Esophagus squamous epithelium (tissue), 5 donors: ENCODE data around the gene DTX3. TPM values are rescaled to one million over a fixed set of nuclear protein-coding genes. Genes with fewer than 3 reads are reported as not detected.

Source experiments
- DNase-seq: peaks from one replicate; lab custom pipeline; 2025; lab: John Stamatoyannopoulos, UW
- H3K27ac ChIP-seq, 4 donors: fragments of 200-600 bp; sonication (generic); one replicate each; pipeline ENCODE4 v1.5.1; 2016 to 2019; ENCODE audit warnings: mild to moderate bottlenecking in 1 of 4
- H3K27me3 ChIP-seq, 4 donors: fragments of 200-600 bp; sonication (generic); 1 replicate in 3 of 4; 2 replicates in 1 of 4; pipeline versions ENCODE4 v1.5.1 to v1.6.0; 2017 to 2021; ENCODE audit warnings: antibody characterized with exemption in 1 of 4
- H3K36me3 ChIP-seq, 3 donors: fragments of 200-600 bp; sonication (generic); one replicate each; pipeline ENCODE4 v1.5.1; 2016 to 2019
- H3K4me1 ChIP-seq, 3 donors: fragments of 200-600 bp; sonication (generic); one replicate each; pipeline ENCODE4 v1.5.1; 2017 to 2019
- H3K4me3 ChIP-seq, 4 donors: fragments of 200-600 bp; sonication (generic); 1 replicate in 3 of 4; 2 replicates in 1 of 4; pipeline ENCODE4 v1.5.1; 2016 to 2019; ENCODE audit warnings: mild to moderate bottlenecking in 2 of 4, moderate library complexity in 1 of 4
- H3K9me3 ChIP-seq, 3 donors: fragments of 200-600 bp; sonication (generic); one replicate each; pipeline ENCODE4 v1.5.1; 2016 to 2019
- POLR2A ChIP-seq, 4 donors: fragments of 450-650 bp; IDR thresholded peaks; one replicate each; pipeline ENCODE4 v1.6.1; 2017; ENCODE audit warnings: antibody characterized with exemption in 4 of 4, mild to moderate bottlenecking in 4 of 4, moderate library complexity in 3 of 4
- whole genome bisulfite sequencing, 2 donors: methylation state at CpG; one replicate each; pipeline ENCODE4 v1.1.5; 2018; 5-methylcytosine and 5-hydroxymethylcytosine counted together
- intact Hi-C: fragments of 100-400 bp; cut with DNase I; formaldehyde crosslinking; loops from one replicate; pipeline ENCODE4 v1.15.0; 2022
- total RNA-seq, 4 donors: library from RNA; depleted of rRNA; stranded (reverse); fragments of >200 nt; gene quantifications; one replicate each; pipeline ENCODE4 v1.1.0, GENCODE V29; 2016
- TF ChIP-seq, protein P1 (sequence below), 6 experiments: fragments of 450-650 bp in 4 of 6; fragments of 200-600 bp in 2 of 6; sonication (generic) in 2 of 6; IDR thresholded peaks; one replicate each; pipeline ENCODE4 v1.5.1; 2016 to 2019; ENCODE audit warnings: antibody characterized with exemption in 6 of 6, mild to moderate bottlenecking in 4 of 6, moderate library complexity in 4 of 6
- donor health status: DM: yes; HTN: yes; CAD: no.

Gene DTX3
- total RNA-seq, 4 donors from 2014 or later = 1.6 to 16.6 (median 5.6) TPM

DNA sequence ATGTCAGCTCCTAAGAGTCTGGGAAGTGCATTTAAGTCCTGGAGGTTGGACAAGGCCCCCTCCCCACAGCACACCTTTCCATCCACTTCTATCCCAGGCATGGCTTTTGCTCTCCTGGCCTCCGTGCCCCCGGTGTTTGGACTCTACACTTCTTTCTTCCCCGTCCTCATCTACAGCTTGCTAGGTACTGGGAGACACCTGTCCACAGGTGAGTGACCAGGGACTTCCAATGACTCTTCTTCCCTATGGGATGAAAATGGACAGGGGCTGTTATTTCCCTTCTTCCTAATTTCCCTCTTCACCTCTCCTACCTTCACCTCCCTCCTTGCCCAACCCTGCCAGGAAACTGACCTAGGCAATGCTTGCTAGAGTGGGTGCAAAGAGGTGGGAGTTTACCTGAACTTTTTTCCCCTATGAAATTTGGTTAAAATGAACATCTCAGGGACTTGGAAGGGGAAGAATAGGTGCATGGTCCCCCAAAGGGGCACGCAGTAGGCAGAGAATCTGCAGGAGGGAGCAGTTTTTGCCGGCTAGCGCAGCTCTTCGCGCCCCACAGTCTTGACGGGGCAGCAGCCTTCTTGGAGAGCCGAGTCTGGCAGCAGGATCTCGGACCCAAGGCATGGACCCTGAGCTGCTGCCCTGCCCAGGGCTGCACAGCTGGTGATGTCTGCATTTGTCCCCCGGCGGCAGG lies 15.8 kb downstream of the DTX3 start:
- Histone ChIP-seq H3K4me3 (peak overlapping the region in 2 of 4 donors; percentile 46 to 66), H3K9me3 (no peaks in the 10 kb centered on the region), H3K36me3 (peaks cover 0 to 8% (median 0%) of the 10 kb centered on the region in 3 donors), H3K27me3 (peaks cover 16 to 94% (median 23%) of the 10 kb centered on the region in 4 donors), H3K27ac (no peak overlapping the region), H3K4me1 (peaks cover 11 to 45% (median 22%) of the 10 kb centered on the region in 3 donors)
- no peak for TF ChIP-seq POLR2A (IDR thresholded peaks at IDR 0.05)
- TF ChIP-seq, protein P1, sequence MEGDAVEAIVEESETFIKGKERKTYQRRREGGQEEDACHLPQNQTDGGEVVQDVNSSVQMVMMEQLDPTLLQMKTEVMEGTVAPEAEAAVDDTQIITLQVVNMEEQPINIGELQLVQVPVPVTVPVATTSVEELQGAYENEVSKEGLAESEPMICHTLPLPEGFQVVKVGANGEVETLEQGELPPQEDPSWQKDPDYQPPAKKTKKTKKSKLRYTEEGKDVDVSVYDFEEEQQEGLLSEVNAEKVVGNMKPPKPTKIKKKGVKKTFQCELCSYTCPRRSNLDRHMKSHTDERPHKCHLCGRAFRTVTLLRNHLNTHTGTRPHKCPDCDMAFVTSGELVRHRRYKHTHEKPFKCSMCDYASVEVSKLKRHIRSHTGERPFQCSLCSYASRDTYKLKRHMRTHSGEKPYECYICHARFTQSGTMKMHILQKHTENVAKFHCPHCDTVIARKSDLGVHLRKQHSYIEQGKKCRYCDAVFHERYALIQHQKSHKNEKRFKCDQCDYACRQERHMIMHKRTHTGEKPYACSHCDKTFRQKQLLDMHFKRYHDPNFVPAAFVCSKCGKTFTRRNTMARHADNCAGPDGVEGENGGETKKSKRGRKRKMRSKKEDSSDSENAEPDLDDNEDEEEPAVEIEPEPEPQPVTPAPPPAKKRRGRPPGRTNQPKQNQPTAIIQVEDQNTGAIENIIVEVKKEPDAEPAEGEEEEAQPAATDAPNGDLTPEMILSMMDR (IDR thresholded peaks at IDR 0.05) = no peak
- DNase-seq = no peak
- intact Hi-C loops = loop anchor here (5.0 kb wide), 1 partner anchor 38 kb away; no protein-coding TSS in a partner anchor
- 17 to 55% methylated on average over 3 to 11 of the region's 13 CpGs for WGBS, 2 donors

DNA sequence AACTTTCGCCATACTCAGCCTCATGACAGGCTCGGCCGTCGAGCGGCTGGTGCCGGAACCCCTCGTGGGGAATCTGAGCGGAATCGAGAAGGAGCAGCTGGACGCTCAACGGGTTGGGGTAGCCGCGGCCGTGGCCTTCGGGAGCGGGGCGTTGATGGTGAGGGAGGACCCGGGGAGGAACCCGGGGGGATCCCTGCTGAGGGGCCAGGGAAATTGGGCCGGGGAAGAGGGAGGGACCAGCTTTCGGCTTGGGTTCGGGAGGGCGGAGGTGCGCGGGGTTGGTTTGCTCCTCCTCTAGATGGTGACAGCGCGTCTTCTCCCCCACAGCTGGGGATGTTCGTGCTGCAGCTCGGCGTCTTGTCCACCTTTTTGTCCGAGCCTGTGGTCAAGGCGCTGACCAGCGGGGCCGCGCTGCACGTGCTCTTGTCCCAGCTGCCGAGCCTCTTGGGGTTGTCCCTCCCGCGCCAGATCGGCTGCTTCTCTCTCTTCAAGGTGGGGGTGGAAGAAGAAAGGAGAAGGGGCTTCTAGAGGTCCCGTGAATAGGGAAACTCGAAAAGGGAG lies 16.4 kb downstream of the DTX3 start:
- no peak for DNase-seq
- 3 to 11% methylated on average over 5 to 19 of the region's 42 CpGs for WGBS, 2 donors
- Histone ChIP-seq H3K36me3 (peaks cover 0 to 3% (median 0%) of the 10 kb centered on the region in 3 donors), H3K4me1 (peaks cover 11 to 39% (median 22%) of the 10 kb centered on the region in 3 donors), H3K9me3 (no peaks in the 10 kb centered on the region), H3K4me3 (peak overlapping the region; percentile 12 to 66 (median 44)), H3K27me3 (peaks cover 16 to 99% (median 23%) of the 10 kb centered on the region in 4 donors), H3K27ac (no peak overlapping the region)
- intact Hi-C loops = loop anchor here (5.0 kb wide), 1 partner anchor 39 kb away; no protein-coding TSS in a partner anchor
- TF ChIP-seq, protein P1 (IDR thresholded peaks at IDR 0.05) = no peak
- TF ChIP-seq POLR2A (IDR thresholded peaks at IDR 0.05) = no peak

DNA sequence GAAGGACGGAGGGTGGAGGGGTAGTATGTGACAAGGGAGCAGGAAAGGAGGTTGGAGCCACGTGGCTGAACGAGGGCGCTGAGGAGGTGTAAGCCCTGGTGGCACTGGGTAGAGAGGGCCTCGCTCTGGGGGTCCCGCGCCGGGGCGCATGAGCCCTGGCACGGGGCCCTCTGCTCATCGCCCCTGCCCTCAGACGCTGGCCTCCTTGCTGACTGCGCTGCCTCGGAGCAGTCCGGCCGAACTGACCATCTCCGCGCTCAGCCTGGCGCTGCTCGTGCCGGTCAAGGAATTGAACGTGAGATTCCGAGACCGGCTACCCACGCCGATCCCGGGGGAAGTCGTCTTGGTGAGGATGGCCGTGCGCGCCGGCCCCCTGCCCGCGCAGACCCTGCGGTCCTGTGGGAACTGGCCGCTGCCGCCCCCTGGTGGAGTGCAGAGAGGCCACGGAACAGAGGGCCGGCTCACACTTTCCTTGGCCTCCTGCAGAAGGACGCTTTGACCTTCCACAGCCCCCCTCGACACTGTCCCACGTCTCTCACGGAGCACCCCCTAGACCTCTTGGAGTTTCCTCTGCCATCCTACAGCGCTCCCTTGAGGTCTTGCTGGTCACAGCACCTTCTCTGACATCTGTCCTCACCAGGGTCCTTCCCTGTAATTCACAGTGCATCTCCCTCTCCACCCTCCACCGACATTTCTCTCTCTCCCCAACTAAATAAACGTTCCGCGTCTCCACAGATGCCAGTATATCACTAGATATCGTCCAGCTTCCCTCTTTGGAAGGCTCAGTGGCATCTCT lies 17.1 kb downstream of the DTX3 start:
- intact Hi-C loops = loop anchor here (5.0 kb wide), 1 partner anchor 39 kb away; no protein-coding TSS in a partner anchor
- WGBS, 2 donors = 2 to 5% methylated on average over 26 to 31 of the region's 49 CpGs
- H3K27me3 ChIP-seq = peaks cover 16 to 100% (median 26%) of the 10 kb centered on the region in 4 donors
- no peak overlapping the region for H3K27ac ChIP-seq
- no peaks in the 10 kb centered on the region for H3K36me3 ChIP-seq
- H3K4me1 ChIP-seq = peaks cover 11 to 32% (median 19%) of the 10 kb centered on the region in 3 donors
- H3K9me3 ChIP-seq = no peaks in the 10 kb centered on the region
- DNase-seq = no peak
- no peak for TF ChIP-seq POLR2A (IDR thresholded peaks at IDR 0.05)
- TF ChIP-seq, protein P1 (IDR thresholded peaks at IDR 0.05) = peak; percentile 80 to 90 (median 88)
- H3K4me3 ChIP-seq = peak overlapping the region; percentile 12 to 66 (median 44)

GRCh38 chr12:57622293-57623245 lies 17.9 kb downstream of the DTX3 start:
- H3K4me1 ChIP-seq = peaks cover 11 to 37% (median 19%) of the 10 kb centered on the region in 3 donors
- 76 to 79% methylated on average over 7 of the region's 9 CpGs for WGBS, 2 donors
- H3K27ac ChIP-seq = no peak overlapping the region
- TF ChIP-seq POLR2A (IDR thresholded peaks at IDR 0.05) = no peak
- TF ChIP-seq, protein P1 (IDR thresholded peaks at IDR 0.05) = no peak
- no peak for DNase-seq
- no peak overlapping the region for H3K4me3 ChIP-seq
- H3K27me3 ChIP-seq = peaks cover 24 to 100% (median 30%) of the 10 kb centered on the region in 4 donors
- no peaks in the 10 kb centered on the region for H3K9me3 ChIP-seq
- no peaks in the 10 kb centered on the region for H3K36me3 ChIP-seq
- intact Hi-C loops = loop anchor here (5.0 kb wide), 1 partner anchor 40 kb away; no protein-coding TSS in a partner anchor
